HCT116 (cell line): Measurements from ENCODE around the gene GFOD2. TPM values are rescaled to one million over a fixed set of nuclear protein-coding genes. Genes with fewer than 3 reads are reported as not detected.

Experiments
- ATAC-seq: fragments of 200-7000 bp; cut with Tn5 transposase; 2 replicates; pipeline ENCODE4 v1.9.1; 2020; ENCODE audit warnings: mild to moderate bottlenecking, moderate library complexity
- BruUV-seq: library from RNA; stranded (reverse); fragments of 400-500 nt; replicated peaks from 2 replicates; lab custom pipeline; 2021; lab: Mats Ljungman, UMichigan
- CTCF ChIA-PET: fragments of 300-600 bp; sonication (Branson Sonifier 250); formaldehyde crosslinking; loops from one replicate; lab custom pipeline; 2021; ENCODE audit warnings: antibody characterized with exemption; lab: Charles Lee
- POLR2A ChIA-PET: fragments of 300-600, 350-600 bp; sonication (Branson Sonifier 250); formaldehyde crosslinking; loops from one replicate; lab custom pipeline; 2021; ENCODE audit warnings: antibody characterized with exemption; lab: Charles Lee
- RAD21 ChIA-PET, 2 experiments: fragments of 300-600 bp; sonication (Branson Sonifier 250); formaldehyde crosslinking; loops; one replicate each; lab custom pipeline; 2023; ENCODE audit warnings: low total read pairs in 2 of 2; ENCODE audit not compliant: uncharacterized antibody in 2 of 2, unreplicated experiment in 2 of 2, low non-redundant PET in 1 of 2; lab: Charles Lee
- DNase-seq: peaks from one replicate; pipeline ENCODE4 v3.0.0-alpha.2; 2010; ENCODE audit warnings: low read depth, low spot score
- H2AFZ ChIP-seq: fragments of 200-600 bp; shearing (Covaris generic), sonication (generic); 2 replicates; pipeline ENCODE4 v1.6.1; 2017; ENCODE audit warnings: low read depth, mixed run types, mixed read lengths, antibody characterized with exemption, low read length; ENCODE audit not compliant: poor library complexity, severe bottlenecking
- H3K27ac ChIP-seq: 2 replicates; pipeline ENCODE4 v1.5.1; 2012; ENCODE audit warnings: low read depth, low read length
- H3K27me3 ChIP-seq: fragments of 200-600 bp; sonication (generic); 2 replicates; pipeline ENCODE4 v1.6.1; 2016; ENCODE audit warnings: mixed run types, low read length, mixed read lengths; ENCODE audit not compliant: insufficient read depth
- H3K36me3 ChIP-seq, 2 experiments: fragments of 200-500 bp in 1 of 2; fragments of 200-600 bp in 1 of 2; sonication (Bioruptor generic) in 1 of 2; sonication (generic) in 1 of 2; 2 replicates each; pipeline versions ENCODE4 v1.5.1 to v1.6.1; 2014 to 2016; ENCODE audit warnings: low read length in 2 of 2, inconsistent platforms in 1 of 2, mixed read lengths in 1 of 2, mixed run types in 1 of 2; ENCODE audit not compliant: insufficient read depth in 2 of 2, control insufficient read depth in 1 of 2
- H3K4me1 ChIP-seq, 2 experiments: fragments of 200-600 bp in 1 of 2; sonication (generic) in 1 of 2; 2 replicates each; pipeline versions ENCODE4 v1.5.1 to v1.6.1; 2012 to 2017; ENCODE audit warnings: low read length in 2 of 2, inconsistent platforms in 1 of 2, mild to moderate bottlenecking in 1 of 2, mixed read lengths in 1 of 2, mixed run types in 1 of 2, moderate library complexity in 1 of 2; ENCODE audit not compliant: insufficient read depth in 2 of 2, control insufficient read depth in 1 of 2
- H3K4me2 ChIP-seq: fragments of 200-600 bp; sonication (generic); 2 replicates; pipeline ENCODE4 v1.6.1; 2017; ENCODE audit warnings: mixed run types, low read length, mixed read lengths
- H3K4me3 ChIP-seq, 2 experiments: fragments of 200-600 bp in 1 of 2; sonication (generic) in 1 of 2; replicated peaks in 1 of 2; 2 replicates each; pipeline ENCODE4 v1.5.1; 2011 to 2016; ENCODE audit warnings: low read length in 2 of 2, control low read depth in 1 of 2, low read depth in 1 of 2, mild to moderate bottlenecking in 1 of 2, mixed read lengths in 1 of 2, mixed run types in 1 of 2
- H3K79me2 ChIP-seq: fragments of 200-600 bp; sonication (generic); 2 replicates; pipeline ENCODE4 v1.6.1; 2017; ENCODE audit warnings: mild to moderate bottlenecking, mixed run types, low read length, moderate library complexity, mixed read lengths; ENCODE audit not compliant: insufficient read depth
- H3K9ac ChIP-seq: fragments of 200-600 bp; sonication (generic); 2 replicates; pipeline ENCODE4 v1.6.1; 2016; ENCODE audit warnings: low read length, mixed read lengths
- H3K9me2 ChIP-seq: fragments of 200-600 bp; sonication (generic), shearing (Covaris generic); 2 replicates; pipeline ENCODE4 v1.6.1; 2017; ENCODE audit warnings: mixed run types, mild to moderate bottlenecking, moderate library complexity; ENCODE audit not compliant: insufficient read depth
- H3K9me3 ChIP-seq, 2 experiments: fragments of 200-500 bp in 1 of 2; fragments of 200-600 bp in 1 of 2; sonication (Bioruptor generic) in 1 of 2; sonication (generic) in 1 of 2; 2 replicates each; pipeline ENCODE4 v1.6.1; 2014 to 2017; ENCODE audit warnings: low read length in 2 of 2, mixed read lengths in 2 of 2, inconsistent platforms in 1 of 2, low read depth in 1 of 2, mild to moderate bottlenecking in 1 of 2, mixed run types in 1 of 2, moderate library complexity in 1 of 2; ENCODE audit not compliant: control insufficient read depth in 1 of 2, insufficient read depth in 1 of 2
- H4K20me1 ChIP-seq: fragments of 200-600 bp; sonication (generic), shearing (Covaris generic); 2 replicates; pipeline ENCODE4 v1.6.1; 2017; ENCODE audit warnings: mixed run types, mild to moderate bottlenecking, moderate library complexity; ENCODE audit not compliant: insufficient read depth
- CBX3 ChIP-seq: IDR thresholded peaks from 2 replicates; pipeline ENCODE4 v1.6.1; 2012; ENCODE audit warnings: low read depth
- EGR1 ChIP-seq: IDR thresholded peaks from 2 replicates; pipeline ENCODE4 v1.6.1; 2012; ENCODE audit warnings: low read depth
- EZH2phosphoT487 ChIP-seq: fragments of 200-600 bp; IDR thresholded peaks from 2 replicates; pipeline ENCODE4 v1.6.1; 2018; ENCODE audit warnings: antibody characterized with exemption, borderline replicate concordance
- RAD21 ChIP-seq: IDR thresholded peaks from 2 replicates; pipeline ENCODE4 v1.6.1; 2012; ENCODE audit warnings: low read depth, mild to moderate bottlenecking
- SRF ChIP-seq: IDR thresholded peaks from 2 replicates; pipeline ENCODE4 v1.6.1; 2012; ENCODE audit warnings: low read depth
- TCF7L2 ChIP-seq: IDR thresholded peaks from 2 replicates; pipeline ENCODE4 v1.7.0; 2011; ENCODE audit warnings: borderline replicate concordance, inconsistent platforms; ENCODE audit not compliant: insufficient read depth, insufficient read length; ENCODE audit errors: extremely low read depth
- intact Hi-C: fragments of 100-400 bp; cut with micrococcal nuclease; formaldehyde crosslinking; loops from 2 replicates; pipeline ENCODE4 v1.10.0; 2022
- total RNA-seq: library from RNA; stranded (reverse); gene quantifications from one replicate; pipeline ENCODE4 v1.2.1, GENCODE V29; 2021; ENCODE audit not compliant: unreplicated experiment
- TF ChIP-seq, protein P1 (sequence below): IDR thresholded peaks from 2 replicates; pipeline ENCODE4 v1.6.1; 2011; ENCODE audit warnings: mild to moderate bottlenecking, low read length, moderate library complexity; ENCODE audit not compliant: insufficient replicate concordance; ENCODE audit errors: extremely low read depth
- TF ChIP-seq, protein P2 (sequence below): IDR thresholded peaks from 2 replicates; pipeline ENCODE4 v1.6.1; 2012

Gene GFOD2
- total RNA-seq, 1 experiment from 2014 or later: 17.4 TPM

GRCh38 chr16:67716097-67716496 is 3.0 kb downstream of the GFOD2 start:
- Histone ChIP-seq H3K27ac (no peak overlapping the region), H3K27me3 (no peaks in the 10 kb centered on the region), H3K4me2 (no peak overlapping the region), H3K9me3 (no peaks in the 10 kb centered on the region), H2AFZ (no peak overlapping the region), H3K36me3 (0 out of 4 replicates have a peak, but pooled peaks cover 0 to 5% of the 10 kb centered on the region in 2 experiments), H3K79me2 (peaks cover 66% of the 10 kb centered on the region), H3K9ac (no peak overlapping the region), H3K9me2 (no peaks in the 10 kb centered on the region), H3K4me1 (peaks cover 7 to 19% of the 10 kb centered on the region in 2 experiments; a peak in 3 of 4 replicates), H4K20me1 (no peaks in the 10 kb centered on the region), H3K4me3 (no peak overlapping the region)
- BruUV-seq: no TSS peak
- ChIA-PET POLR2A (interaction anchor here (1.3 kb wide), 1 partner anchor 10 kb away, joined by 3 read pairs; no protein-coding TSS in a partner anchor), RAD21 (no interaction called here), CTCF (no interaction called here)
- no peak for ATAC-seq
- intact Hi-C loops: no loop called here
- no peak for DNase-seq
- TF ChIP-seq TCF7L2 (no peak), EZH2phosphoT487 (no peak), RAD21 (no peak), EGR1 (no peak), CBX3 (no peak), SRF (no peak)
- TF ChIP-seq, protein P1, sequence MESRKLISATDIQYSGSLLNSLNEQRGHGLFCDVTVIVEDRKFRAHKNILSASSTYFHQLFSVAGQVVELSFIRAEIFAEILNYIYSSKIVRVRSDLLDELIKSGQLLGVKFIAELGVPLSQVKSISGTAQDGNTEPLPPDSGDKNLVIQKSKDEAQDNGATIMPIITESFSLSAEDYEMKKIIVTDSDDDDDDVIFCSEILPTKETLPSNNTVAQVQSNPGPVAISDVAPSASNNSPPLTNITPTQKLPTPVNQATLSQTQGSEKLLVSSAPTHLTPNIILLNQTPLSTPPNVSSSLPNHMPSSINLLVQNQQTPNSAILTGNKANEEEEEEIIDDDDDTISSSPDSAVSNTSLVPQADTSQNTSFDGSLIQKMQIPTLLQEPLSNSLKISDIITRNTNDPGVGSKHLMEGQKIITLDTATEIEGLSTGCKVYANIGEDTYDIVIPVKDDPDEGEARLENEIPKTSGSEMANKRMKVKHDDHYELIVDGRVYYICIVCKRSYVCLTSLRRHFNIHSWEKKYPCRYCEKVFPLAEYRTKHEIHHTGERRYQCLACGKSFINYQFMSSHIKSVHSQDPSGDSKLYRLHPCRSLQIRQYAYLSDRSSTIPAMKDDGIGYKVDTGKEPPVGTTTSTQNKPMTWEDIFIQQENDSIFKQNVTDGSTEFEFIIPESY: no peak
- TF ChIP-seq, protein P2, sequence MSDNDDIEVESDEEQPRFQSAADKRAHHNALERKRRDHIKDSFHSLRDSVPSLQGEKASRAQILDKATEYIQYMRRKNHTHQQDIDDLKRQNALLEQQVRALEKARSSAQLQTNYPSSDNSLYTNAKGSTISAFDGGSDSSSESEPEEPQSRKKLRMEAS: no peak
